GM12875 (cell line): ENCODE data around the gene BBLN.

ENCODE experiments used
- H3K4me3 ChIP-seq: one replicate; pipeline ENCODE4 v1.5.1; 2011; ENCODE audit warnings: low read depth, low read length, control low read depth
- TF ChIP-seq, protein P1 (sequence below): IDR thresholded peaks from 2 replicates; pipeline ENCODE4 v1.5.1; 2011; ENCODE audit warnings: low read depth, mild to moderate bottlenecking, control low read depth, inconsistent platforms, low read length, moderate library complexity, borderline replicate concordance; ENCODE audit not compliant: insufficient read depth

The BBLN gene

DNA sequence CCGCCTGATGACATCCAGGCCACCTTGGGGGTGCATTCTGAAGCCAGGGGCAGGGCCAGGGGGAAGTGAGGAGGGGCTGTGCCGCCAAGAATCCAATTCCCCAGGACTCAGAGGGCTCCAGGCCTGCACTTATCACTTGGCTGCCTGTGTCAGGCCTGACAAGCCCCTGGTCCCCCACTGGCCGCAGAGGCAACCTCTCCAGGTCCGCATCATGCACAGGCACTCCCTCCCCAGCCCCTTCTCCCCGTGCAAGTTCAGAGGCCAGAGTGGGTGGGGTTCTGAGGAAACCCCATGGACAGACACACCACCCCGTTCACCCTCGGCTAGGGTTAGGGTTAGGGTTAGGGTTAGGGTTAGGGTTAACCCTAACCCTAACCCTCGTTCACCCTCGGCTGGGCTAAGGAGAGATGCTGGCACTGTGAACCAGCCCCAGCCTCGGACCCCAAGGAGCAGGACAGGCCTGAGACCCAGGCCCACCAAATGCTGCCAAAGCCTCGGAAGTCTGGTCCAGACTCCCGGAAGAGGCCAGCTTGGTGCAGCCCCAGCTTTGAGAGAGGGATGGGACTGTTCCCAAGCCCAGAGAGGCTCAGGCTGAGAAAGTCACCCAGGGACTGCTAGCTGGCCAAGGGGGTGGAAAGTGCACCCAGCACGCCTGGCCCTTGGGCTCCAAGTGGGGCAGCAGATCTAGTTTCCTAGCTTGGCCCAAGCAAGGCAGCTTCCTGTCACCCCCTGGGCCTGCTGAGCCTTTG lies 5.9 kb upstream of the BBLN start:
- TF ChIP-seq, protein P1, sequence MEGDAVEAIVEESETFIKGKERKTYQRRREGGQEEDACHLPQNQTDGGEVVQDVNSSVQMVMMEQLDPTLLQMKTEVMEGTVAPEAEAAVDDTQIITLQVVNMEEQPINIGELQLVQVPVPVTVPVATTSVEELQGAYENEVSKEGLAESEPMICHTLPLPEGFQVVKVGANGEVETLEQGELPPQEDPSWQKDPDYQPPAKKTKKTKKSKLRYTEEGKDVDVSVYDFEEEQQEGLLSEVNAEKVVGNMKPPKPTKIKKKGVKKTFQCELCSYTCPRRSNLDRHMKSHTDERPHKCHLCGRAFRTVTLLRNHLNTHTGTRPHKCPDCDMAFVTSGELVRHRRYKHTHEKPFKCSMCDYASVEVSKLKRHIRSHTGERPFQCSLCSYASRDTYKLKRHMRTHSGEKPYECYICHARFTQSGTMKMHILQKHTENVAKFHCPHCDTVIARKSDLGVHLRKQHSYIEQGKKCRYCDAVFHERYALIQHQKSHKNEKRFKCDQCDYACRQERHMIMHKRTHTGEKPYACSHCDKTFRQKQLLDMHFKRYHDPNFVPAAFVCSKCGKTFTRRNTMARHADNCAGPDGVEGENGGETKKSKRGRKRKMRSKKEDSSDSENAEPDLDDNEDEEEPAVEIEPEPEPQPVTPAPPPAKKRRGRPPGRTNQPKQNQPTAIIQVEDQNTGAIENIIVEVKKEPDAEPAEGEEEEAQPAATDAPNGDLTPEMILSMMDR, result no peak
- H3K4me3 ChIP-seq, result no peak overlapping the region

DNA sequence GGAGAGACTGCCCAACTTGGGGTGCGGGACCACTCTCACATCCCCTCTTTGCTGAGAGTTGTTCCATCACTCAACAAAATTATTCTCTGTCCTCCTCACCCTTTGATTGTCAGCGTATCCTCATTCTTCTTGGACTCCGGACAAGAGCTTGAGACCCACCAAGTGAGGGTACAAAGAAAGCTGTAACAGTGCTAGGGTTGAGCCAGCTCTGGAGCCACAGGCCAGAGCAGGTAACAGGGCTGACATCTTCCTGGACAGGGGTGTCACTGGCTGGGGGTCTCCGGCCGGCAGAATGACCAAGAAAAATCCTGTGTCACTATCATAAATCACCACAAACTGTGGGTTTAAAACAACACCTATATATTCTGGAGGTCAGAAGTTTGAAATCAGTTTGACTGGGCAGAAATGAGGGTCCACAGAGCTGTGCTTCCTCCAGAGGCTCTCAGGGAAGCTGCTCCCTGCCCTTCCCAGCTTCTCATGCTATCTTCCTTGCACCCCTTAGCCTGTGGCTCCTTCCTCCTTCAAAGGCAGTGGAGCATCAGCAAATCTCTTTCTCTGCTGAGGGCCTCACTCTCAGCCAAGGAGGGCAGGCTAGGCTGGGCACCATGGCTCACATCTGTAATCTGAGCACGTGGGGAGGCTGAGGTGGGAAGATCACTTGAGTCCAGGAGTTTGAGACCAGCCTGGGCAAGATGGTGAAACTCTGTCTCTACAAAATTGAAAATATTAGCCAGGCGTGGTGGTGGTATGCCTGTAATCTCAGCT lies 4.1 kb upstream of the BBLN start:
- TF ChIP-seq, protein P1, result no peak
- no peak overlapping the region for H3K4me3 ChIP-seq

DNA sequence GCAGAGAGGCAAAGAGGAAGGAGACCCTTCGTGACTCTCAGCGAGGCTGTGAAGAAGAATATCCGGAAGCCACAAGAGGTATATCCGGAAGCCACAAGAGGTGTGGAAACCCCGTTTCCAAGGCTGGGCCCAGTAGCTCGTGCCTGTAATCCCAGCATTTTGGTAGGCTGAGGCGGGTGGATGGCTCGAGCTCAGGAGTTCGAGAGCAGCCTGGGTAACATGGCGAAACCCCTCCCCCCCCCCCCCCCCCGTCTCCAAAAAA lies 612 bp upstream of the BBLN start:
- peak overlapping the region; percentile 52 for H3K4me3 ChIP-seq
- TF ChIP-seq, protein P1, result no peak

DNA sequence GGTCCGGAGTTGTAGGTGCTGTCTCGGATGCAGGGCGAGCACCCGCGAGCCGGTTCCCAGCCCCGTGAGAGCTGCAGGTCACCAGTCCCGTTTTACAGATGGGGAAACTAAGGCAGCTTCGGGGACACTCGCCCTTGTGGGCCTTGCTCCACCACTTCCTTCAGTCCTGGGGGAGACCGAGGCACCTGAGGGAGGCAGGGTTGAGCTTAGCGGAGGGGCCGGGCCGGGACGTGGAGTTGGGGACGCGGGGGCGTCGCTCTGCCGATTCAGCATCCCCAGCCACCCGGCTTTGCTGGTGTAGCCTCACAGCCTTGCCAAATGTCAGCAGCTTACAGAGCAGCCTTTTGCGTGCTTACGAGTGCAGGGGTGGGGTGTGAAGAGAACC lies 530 bp downstream of the BBLN start:
- TF ChIP-seq, protein P1, result no peak
- H3K4me3 ChIP-seq, result peak overlapping the region; percentile 81

DNA sequence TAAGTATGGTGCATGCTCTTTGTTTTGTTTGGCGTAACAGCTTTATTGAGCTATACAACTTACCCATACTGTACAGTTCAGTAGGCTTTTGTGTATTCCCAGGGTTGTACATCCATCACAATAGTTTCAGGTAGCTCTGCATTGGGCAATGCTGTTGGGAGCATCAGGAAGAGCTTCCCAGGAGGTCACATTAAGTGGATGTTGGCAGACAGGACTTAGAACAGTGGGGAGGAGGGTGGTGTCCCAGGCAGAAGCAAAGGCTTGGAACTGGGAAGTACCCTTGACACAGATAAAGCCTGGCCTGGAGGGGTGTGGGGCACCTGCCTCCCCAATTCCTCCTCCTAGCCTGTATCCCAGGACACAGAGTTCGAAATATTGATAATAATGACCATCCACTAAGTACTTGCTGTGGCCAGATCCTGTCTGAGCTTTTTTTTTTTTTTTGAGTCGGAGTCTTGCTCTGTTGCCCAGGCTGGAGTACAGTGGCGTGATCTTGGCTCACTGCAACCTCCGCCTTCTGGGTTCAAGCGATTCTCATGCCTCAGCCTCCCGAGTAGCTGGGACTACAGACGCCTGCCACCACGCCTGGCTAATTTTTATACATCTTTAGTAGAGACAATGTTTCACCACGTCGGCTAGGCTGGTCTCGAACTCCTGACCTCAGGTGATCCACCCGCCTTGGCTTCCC lies 1.3 kb downstream of the BBLN start:
- TF ChIP-seq, protein P1, result no peak
- H3K4me3 ChIP-seq, result no peak overlapping the region

DNA sequence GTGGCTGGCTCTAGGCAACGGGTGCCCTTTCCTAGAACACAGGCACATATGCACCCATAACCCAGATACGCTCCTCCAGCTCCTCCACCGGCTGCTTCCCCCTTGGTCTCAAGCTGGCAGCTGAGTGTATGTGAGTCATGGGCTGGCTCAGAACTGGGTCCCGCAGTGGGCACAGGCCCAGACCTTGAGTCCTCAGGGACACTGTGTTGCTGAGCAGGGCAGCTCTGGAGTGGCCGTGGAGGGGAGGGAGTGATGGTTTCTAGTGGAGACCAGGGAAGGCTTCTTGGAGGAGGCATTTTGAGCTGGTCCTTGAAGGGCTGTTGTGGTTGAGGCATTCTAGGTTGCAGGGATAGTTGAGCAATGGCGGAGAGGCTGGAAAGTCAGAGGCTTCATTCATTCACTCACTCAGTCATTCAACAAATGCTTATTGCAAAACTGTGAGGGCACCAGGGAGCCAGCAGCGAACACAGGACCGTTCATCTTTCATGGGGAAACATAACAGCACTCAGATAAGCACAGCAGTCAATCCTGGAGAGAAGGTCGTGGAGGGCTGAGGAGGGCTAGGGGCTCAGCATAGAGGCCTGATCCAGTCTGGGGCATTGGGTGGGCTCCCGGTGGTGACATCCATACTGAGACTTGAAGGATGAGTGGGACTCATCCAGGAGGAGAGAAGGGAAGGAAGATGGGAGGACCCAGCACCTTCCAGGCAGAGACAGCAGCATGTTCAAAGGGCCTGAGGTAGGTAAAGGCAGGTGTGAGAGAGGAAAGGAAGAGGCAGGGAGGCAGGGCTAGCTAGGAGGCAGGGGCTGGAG lies 2.4 kb downstream of the BBLN start:
- TF ChIP-seq, protein P1, result no peak
- no peak overlapping the region for H3K4me3 ChIP-seq
